Measurements from ENCODE around the gene CSNK1A1.
"Not testable (repeated sequence)": the region's sequence is repeated elsewhere in the genome, so short reads cannot be mapped to it uniquely, and the experiment has no call there.

The CSNK1A1 gene

GRCh38 chr5:149490599-149491485 is 60.4 kb downstream of the CSNK1A1 start:
- DNase-seq (ENCODE audit: low spot score), result no peak

- DNase-seq (ENCODE audit: low spot score), result no peak
Observed at GRCh38 chr5:149489605-149490037, 61.6 kb downstream of the CSNK1A1 start.

GRCh38 chr5:149488645-149489306 is 62.5 kb downstream of the CSNK1A1 start:
- no peak for DNase-seq (ENCODE audit: low spot score)

- no peak for DNase-seq (ENCODE audit: low spot score)
Observed at GRCh38 chr5:149487672-149488071, 63.6 kb downstream of the CSNK1A1 start.

- no peak for DNase-seq (ENCODE audit: low spot score)
Observed at GRCh38 chr5:149486726-149487635, 64.3 kb downstream of the CSNK1A1 start.

GRCh38 chr5:149485655-149486615 is 65.3 kb downstream of the CSNK1A1 start:
- DNase-seq (ENCODE audit: low spot score), result no peak

- DNase-seq (ENCODE audit: low spot score), result no peak
Observed at GRCh38 chr5:149481485-149481884, 69.8 kb downstream of the CSNK1A1 start.

GRCh38 chr5:149478761-149479160 is 72.5 kb downstream of the CSNK1A1 start:
- no peak for DNase-seq (ENCODE audit: low spot score)

- DNase-seq (ENCODE audit: low spot score), result no peak
Observed at GRCh38 chr5:149475777-149476176, 75.5 kb downstream of the CSNK1A1 start.

- no peak for DNase-seq (ENCODE audit: low spot score)
Observed at GRCh38 chr5:149474198-149474597, 77.0 kb downstream of the CSNK1A1 start.

- DNase-seq (ENCODE audit: low spot score), result no peak
Observed at GRCh38 chr5:149473441-149473840, 77.8 kb downstream of the CSNK1A1 start.

- DNase-seq (ENCODE audit: low spot score), result no peak
Observed at GRCh38 chr5:149472399-149472798, 78.8 kb downstream of the CSNK1A1 start.

GRCh38 chr5:149471406-149472183 is 79.6 kb downstream of the CSNK1A1 start:
- no peak for DNase-seq (ENCODE audit: low spot score)

- no peak for DNase-seq (ENCODE audit: low spot score)
Observed at GRCh38 chr5:149470942-149471341, 80.3 kb downstream of the CSNK1A1 start.

- no peak for DNase-seq (ENCODE audit: low spot score)
Observed at GRCh38 chr5:149466457-149466972, 84.7 kb downstream of the CSNK1A1 start.

GRCh38 chr5:149464796-149465489 is 86.3 kb downstream of the CSNK1A1 start:
- no peak for DNase-seq (ENCODE audit: low spot score)

GRCh38 chr5:149461907-149462306 is 89.3 kb downstream of the CSNK1A1 start:
- not testable (repeated sequence) for DNase-seq (ENCODE audit: low spot score)

- DNase-seq (ENCODE audit: low spot score), result no peak
Observed at GRCh38 chr5:149459891-149460290, 91.3 kb downstream of the CSNK1A1 start.

GRCh38 chr5:149457393-149457763 is 93.9 kb downstream of the CSNK1A1 start:
- DNase-seq (ENCODE audit: low spot score), result no peak

All from left forelimb (tissue), 1 donor.